HT1080 (cell line): Measurements from ENCODE around the gene GRID1. TPM values are rescaled to one million over a fixed set of nuclear protein-coding genes. Genes with fewer than 3 reads are reported as not detected.
A peak's percentile ranks its signal among the peaks of the same experiment; 100 is the strongest.

Experiments used
- DNase-seq: peaks from one replicate; pipeline ENCODE4 v3.0.0-alpha.2; 2015; ENCODE audit warnings: low read depth
- total RNA-seq: library from RNA; depleted of rRNA; stranded (reverse); fragments of >200 nt; shearing (Covaris generic); gene quantifications from 2 replicates; pipeline ENCODE4 v1.2.3, GENCODE V29; 2014

Gene GRID1
- total RNA-seq, 1 experiment from 2014 or later: 5.4 TPM

DNA sequence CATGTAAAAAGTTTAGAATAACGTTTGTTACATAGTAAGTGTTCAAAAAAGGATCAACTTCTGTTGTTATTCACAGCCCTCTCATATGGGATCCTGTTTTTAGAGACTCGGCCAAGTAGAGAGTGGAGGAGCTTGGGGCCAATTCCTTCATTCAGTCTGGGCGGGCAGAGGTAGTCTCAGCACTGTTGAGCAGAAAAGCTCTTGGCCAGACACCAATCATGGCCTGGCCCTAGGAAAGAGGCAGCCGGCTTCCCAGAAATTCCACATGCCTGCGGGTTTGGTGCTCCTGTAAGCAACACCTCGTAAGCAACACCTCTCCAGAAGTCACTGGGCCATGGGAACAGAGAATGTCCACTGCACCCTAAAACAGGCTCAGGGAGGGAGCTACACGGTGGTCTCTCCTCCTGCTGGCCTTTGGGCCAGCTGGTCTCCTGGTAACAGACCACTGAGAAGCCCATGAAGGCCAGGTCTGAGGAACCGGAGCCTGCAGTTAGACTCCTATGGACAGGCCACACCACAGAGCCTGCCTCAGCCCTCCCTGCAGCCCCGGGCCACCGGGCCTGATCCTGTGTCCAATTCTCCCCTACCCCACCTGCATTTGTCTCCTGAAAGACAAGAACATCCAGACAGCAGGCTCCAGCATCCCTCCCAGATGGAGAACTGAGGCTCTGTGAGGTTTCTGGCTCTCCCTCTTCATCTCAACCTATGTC lies 149.1 kb downstream of the GRID1 start:
- DNase-seq: no peak

DNA sequence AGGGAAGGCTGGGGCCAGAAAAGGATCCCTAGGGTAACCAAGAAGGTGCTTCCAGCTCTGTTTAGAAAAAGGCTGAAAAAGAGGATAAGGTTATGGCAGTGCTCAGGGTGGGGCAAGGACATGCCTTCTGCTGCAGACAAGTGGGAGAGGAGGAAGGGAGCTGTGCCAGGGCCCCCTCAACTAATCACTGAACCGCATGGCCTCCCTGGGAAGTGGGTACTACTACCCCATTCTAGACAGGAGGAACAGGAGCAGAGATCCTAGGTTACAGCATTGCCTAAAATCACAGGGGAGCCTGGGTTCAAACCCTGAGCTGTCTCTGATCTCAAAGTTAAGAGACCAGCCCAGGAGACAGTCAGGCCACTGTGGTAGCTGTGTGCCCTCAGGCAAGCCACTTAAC lies 149.7 kb downstream of the GRID1 start:
- no peak for DNase-seq

- no peak for DNase-seq
Observed at GRCh38 chr10:86215712-86216111, 150.9 kb downstream of the GRID1 start.

GRCh38 chr10:86215046-86215445 lies 151.5 kb downstream of the GRID1 start:
- no peak for DNase-seq

GRCh38 chr10:86213148-86213547 lies 153.4 kb downstream of the GRID1 start:
- peak; percentile 70 for DNase-seq

DNA sequence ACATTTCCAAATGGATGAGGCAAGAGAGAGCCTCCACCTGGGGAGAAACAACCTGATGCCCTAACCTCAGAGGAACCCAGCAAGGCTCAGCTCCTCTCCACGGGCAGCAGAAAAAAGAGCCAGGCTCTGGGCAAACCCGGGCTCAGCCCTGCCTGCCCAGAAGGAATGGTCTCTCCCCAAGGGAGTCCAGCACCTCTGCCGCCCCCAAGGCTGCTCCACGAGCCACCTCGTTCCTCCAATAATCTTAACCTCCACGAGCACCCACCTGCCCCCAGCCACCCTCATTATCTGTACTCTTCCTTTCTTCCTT lies 154.2 kb downstream of the GRID1 start:
- DNase-seq: no peak

DNA sequence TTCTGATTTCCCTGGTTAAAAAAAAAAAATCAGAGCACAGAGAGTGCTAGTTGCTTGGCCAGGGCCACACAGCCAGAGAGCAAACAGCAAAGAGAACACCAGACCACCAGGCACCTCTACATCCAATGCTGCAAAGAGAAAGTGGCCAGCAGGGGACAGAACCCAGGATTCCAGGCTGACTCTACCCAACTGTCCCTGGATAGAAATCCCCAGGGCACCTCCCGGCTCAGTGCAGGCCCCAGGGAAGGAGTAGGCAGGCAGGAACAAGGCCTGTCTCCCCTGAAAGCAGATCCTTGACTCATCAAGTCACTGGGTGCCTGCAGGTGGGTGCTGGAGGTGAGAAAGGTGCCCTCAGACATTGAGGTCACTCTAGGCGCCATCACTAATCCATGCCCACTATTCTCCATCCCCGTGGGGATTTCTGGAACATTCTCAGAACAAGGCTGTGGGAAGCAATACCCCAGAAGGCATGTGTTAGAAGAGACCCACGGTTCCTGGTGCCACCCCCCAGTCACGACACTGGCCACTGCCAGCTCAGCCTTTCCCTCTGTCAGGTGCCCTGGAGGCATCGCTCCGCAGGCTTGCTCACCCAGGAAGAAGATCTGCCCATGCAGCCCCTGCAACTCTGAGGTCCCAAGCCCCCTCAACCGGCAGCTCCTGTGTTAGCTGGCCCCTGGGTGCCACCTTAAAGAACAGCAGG lies 154.8 kb downstream of the GRID1 start:
- no peak for DNase-seq

- DNase-seq: no peak
Observed at GRCh38 chr10:86210416-86210815, 156.2 kb downstream of the GRID1 start.

- DNase-seq: no peak
Observed at GRCh38 chr10:86209726-86210125, 156.9 kb downstream of the GRID1 start.

DNA sequence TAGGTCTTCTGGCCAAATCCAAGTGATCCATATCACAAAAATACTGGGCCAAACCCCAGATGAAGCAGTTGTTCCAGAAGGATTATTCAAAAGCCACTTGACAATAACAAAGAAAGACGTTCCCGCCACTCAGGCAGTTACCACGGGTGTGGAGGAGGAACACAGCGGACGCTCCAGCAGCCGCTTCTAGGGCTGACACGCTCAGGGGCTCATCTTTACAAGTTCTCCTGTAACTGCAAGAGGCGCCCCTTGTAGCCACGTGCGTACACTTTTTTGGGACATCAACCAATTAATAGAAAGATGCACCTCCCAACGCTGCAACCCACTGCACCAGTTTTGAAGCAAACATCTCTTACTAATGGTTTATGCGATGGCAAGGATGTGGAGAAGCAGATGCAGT lies 159.4 kb downstream of the GRID1 start:
- no peak for DNase-seq

DNA sequence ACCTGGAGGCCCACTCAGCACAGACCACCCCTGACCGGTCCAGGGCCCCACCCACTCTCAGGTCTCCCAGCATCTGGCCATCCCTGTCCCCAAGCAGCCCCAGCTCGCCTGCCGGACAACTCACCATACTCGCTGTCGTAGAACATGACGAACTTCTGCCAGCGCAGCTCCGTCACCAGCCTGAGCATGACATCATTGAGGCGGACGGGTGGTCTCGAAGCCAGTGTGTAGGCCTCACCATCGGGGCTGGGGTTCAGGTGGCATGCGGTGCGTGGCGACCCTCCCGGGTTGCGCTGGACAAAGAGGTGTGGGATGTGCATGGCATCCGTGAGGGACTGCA lies 160.4 kb downstream of the GRID1 start:
- DNase-seq: no peak

DNA sequence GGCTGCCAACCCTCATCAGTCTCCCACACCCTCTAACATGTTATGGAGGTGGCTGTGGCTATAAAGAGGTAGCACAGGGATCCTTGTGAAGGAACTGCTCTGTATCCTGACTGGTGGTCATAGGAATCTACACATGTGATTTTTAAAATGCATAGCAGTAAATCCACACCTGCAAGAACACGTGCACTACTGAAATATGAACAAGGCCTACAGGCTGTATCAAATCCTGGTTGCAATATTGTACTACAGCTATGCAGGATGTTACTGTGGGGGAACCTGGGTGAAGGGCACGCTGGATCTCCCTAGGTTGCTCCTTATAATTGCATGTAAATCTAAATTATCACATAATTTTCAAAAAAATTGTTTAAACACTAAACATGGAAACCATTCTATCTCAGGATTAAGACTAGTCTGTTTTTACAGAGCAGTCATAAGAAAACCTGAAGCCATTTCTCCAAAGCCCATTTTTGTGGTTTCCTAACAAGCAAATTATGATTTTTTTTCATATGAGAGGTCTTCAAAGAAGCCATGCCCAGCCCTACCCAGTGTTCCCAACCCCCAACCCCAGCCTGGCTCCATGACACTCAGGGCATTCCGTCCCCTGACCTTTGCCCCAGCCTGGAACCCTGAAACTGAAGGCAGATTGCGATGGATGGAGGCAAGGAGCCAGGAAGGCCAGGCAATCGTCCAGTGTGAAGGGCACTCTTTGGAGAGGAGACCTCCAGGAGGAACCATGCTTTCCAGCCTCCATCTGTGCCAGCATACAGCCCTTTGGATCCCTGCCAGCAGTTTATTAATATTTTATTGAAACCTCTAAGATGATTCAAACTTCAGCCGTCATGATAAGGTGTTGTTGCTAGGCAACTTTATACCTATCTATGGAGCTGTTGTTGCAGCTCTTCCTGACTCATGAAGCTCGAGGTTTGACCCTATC lies 161.0 kb downstream of the GRID1 start:
- no peak for DNase-seq

DNA sequence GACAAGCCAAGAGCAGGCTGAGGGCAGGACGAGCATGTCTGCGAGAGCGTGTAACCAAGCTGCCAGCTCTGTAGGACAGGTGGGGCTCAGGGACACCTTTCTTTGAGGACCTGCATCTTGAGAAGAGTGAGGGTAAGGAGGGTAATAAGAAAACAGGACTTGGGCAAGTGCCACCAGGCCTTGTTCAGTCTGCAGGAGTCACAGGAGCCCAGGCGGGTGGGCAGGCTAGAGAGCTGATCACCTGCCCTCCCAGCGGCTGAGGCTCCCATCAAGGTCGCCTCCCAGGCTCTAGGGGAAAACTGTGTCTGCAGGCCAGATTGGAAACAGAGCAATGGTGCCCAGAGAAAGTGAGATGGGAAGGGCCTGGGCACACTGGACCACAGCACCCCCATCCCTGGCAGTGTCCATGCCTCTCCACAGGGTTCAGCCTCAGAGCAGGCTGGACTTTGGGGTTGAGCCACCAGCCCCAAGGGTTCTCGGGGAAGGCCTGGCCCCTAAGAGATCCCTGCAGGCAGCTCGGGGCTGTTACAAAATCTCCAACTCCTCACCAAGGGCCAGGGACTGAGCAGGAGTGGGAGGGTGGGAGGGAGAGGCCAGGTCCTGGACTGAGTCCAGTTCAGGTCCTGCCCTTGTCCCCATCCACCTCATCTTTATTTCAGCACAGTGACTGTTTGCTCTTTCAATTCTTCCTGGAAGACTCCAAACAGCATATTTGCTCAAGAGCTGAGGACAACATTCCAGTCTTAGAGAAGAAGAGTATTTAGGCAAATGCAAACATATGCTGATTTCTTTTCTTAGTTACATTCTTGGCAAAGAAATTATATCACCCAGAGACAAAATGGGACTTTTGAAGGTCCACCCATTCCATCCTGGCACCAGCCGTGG lies 161.9 kb downstream of the GRID1 start:
- no peak for DNase-seq

DNA sequence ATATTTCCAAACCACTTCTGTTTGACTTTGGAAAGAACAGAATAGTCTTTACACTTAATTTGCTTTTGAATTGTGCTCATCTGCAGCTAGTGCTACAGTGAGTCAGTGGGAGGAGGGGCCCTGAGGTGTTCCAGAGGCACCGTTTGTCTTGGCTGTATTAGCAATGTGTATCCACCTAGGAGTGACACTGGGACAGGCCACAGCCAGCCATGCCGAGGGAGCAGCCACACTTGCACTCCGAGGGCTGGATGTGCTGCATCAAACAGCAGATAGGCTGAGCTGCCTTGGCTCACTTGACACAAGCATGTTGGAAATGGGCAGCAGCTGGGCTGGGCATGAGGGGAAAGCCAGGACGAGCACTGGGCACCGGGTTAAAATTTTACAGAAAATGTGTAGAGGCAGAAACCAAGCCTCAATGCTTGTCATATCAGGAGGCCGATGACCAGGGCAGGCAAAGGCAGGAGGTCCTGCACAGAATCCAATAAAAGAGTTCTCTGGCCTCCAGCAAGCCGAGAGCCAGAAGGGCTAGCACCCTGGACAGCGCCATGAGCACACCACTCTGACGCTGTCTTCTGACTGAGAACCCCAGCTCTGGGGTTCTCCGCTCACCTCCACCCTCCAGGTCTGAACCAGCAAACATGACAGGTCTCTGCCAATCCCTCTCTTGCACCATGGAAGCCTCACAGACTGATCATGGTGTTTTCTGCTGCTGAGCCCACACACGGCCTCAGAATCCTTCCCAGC lies 163.3 kb downstream of the GRID1 start:
- peak; percentile 32 for DNase-seq

GRCh38 chr10:86202226-86202735 lies 164.3 kb downstream of the GRID1 start:
- DNase-seq: no peak

GRCh38 chr10:86200867-86201266 lies 165.7 kb downstream of the GRID1 start:
- no peak for DNase-seq

DNA sequence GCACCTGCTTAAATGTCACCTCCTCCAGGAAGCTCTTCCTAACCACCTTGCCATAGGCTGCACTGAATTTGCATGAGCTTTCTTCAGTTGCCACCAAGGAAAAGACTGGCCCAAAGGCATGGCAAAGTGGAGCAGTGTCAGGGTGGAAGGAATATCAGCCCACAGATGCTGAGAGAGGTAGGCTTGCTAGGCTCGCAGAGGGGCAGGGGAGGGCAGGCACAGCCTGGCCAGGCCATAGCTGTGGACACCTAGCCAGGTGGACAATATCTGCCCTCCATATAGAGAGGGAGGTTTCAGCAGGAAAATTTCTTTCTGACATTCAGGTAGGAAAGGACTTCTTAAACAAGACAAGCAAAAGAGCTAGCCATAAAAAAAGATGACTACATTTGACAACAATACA lies 166.3 kb downstream of the GRID1 start:
- DNase-seq: no peak

DNA sequence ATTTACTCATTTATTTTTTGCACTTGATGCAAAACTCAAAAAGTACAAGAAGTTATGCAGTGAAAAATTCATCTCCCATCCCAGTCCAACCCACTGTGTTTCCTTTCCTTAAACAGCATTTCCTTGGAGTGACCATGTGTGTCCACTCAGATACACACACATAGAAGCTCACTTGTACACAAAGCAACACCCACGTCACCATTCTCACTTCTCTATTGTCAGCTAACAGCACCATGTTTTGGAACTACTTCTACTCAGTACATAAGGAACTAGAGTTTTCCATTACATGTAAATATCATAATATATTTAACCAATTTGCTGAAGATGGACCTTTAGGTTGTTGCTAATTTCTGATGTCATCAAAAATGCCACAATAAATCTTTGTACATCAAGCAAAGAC lies 167.6 kb downstream of the GRID1 start:
- no peak for DNase-seq

GRCh38 chr10:86198271-86198670 lies 168.3 kb downstream of the GRID1 start:
- DNase-seq: no peak

DNA sequence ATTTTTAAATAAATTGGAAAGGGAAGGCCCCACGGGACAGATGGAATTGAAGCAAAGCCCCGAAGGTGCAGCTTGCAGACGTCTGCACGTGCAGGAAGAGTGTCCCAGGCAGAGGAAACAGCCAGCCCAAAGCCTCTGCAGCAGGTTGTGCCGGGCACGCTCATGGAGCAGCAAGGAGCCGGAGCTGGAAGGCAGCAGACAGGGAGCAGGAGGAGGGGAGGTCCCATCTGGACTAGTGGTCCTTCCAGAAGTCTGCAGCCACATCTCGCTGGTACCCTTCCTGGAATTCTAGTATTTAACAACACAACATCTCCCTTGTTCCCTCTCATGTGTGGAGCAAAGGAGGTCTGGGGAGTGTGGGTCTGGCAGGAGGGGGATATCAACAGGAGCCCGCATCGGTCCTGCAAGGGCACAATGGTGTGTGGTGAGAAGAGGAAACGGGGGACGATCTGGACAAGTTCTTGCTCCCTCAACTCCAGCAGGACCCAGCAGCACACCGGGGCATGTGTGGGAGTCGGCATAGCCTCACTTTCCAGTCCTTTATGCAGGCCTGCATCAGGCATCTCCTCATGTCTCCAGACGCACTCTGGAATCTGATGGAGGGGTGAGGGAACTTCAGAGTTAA lies 169.3 kb downstream of the GRID1 start:
- no peak for DNase-seq
